Retinal pigment epithelial cell (primary cell): ENCODE results near the gene TXNRD2.

Experiments used
- DNase-seq: peaks from one replicate; pipeline ENCODE4 v3.0.0-alpha.2; 2010; ENCODE audit warnings: low read depth
- H3K4me3 ChIP-seq: 2 replicates; pipeline ENCODE4 v1.5.1; 2011; ENCODE audit warnings: mild to moderate bottlenecking, low read length, control low read depth, moderate library complexity
- TF ChIP-seq, protein P1 (sequence below): conservative IDR thresholded peaks from 2 replicates; pipeline ENCODE4 v1.5.1; 2011; ENCODE audit warnings: low read depth, low read length, control low read depth, inconsistent platforms

TXNRD2 gene

DNA sequence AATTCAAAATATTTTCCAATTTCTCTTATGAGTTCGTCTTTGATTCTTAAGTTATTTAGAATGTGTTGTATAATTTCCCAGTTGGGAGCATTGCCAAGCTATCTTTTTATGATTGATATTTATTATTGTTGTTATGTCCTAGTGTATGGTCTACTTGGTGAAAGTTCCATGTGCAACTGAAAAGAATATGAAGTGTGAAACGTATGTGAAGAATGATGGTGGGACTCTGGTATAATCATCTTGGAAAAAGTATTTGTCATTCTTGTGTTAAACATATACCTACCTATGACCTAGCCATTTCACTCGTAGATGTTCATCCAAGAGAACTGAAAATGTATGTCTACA, 75.0 kb downstream of the TXNRD2 start:
- no peak overlapping the region for H3K4me3 ChIP-seq
- DNase-seq: no peak
- TF ChIP-seq, protein P1, sequence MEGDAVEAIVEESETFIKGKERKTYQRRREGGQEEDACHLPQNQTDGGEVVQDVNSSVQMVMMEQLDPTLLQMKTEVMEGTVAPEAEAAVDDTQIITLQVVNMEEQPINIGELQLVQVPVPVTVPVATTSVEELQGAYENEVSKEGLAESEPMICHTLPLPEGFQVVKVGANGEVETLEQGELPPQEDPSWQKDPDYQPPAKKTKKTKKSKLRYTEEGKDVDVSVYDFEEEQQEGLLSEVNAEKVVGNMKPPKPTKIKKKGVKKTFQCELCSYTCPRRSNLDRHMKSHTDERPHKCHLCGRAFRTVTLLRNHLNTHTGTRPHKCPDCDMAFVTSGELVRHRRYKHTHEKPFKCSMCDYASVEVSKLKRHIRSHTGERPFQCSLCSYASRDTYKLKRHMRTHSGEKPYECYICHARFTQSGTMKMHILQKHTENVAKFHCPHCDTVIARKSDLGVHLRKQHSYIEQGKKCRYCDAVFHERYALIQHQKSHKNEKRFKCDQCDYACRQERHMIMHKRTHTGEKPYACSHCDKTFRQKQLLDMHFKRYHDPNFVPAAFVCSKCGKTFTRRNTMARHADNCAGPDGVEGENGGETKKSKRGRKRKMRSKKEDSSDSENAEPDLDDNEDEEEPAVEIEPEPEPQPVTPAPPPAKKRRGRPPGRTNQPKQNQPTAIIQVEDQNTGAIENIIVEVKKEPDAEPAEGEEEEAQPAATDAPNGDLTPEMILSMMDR: no peak

DNA sequence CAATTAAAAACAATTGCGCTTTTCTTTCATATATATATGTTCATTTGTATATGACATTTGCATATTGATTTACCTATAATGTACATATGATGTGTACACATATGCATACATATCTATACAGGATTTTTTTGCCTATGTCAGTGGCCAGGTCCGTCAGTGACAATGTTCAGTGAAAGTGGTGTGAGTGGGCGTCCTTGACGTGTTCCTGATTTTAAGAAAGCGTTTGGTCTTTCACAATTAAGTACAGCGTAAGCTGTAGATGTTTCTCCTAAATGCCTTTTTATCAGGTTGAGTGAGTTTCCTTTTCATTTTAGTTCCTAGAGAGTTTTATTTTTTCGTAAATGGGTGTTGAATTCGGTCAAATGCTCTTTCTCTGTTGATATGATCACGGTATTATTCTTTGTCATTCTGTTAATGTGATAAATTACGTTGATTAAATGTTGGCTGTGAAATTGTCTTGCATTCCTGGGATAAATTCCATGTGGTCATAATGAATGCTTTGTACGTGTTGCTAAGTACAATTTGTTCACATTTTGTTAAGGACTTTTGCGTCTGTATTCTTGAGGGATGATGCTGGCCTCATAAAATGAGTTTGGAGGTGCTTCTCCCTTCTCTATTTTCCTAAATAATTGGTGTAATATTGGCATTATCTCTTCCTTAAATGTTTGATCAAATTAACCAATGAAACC, 76.3 kb downstream of the TXNRD2 start:
- no peak overlapping the region for H3K4me3 ChIP-seq
- DNase-seq: no peak
- TF ChIP-seq, protein P1: no peak

DNA sequence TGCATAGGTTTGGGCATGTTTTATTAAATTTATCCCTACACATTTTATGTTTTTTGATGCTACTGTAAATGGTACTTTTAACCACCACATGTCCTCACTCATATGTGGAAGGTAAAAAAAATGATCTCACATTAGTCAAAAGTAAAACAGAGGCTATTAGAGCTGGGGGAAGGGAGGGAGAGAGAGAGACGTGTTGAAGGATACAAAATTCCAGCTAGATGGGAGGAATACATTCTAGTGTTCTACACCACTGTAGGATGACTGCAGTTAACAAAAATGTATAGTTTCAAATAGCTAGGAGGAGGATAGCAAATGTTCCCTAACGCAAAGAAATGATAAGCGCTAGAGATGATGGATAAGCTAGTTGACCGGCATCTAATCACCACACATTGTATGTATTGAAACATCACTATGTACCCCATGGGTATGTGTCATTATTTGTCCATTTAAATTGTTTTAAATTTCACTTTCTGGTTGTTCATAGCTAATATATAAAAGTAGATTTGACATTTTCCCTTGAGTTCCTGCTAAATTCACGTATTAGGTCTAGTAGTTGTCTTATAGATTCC, 77.0 kb downstream of the TXNRD2 start:
- TF ChIP-seq, protein P1: no peak
- no peak for DNase-seq
- H3K4me3 ChIP-seq: no peak overlapping the region

DNA sequence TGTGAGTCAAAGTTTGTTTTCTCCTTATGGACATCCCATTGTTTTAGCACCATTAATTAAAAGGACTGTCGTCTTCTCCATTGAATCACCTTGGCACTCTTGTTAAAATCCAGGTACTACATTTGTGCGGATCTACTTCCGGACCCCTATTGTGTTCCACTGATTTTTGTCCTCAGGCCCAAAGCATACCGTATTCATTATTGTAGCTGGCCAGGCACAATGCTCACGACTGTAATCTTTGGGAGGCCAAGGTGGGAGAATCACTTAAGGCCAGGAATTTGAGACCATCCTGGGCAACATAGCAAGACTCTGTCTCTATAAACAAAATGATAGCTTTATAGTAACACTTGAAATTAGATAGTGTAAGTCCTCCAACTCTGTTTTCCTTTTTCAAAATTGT, 78.0 kb downstream of the TXNRD2 start:
- H3K4me3 ChIP-seq: no peak overlapping the region
- DNase-seq: no peak
- TF ChIP-seq, protein P1: no peak

DNA sequence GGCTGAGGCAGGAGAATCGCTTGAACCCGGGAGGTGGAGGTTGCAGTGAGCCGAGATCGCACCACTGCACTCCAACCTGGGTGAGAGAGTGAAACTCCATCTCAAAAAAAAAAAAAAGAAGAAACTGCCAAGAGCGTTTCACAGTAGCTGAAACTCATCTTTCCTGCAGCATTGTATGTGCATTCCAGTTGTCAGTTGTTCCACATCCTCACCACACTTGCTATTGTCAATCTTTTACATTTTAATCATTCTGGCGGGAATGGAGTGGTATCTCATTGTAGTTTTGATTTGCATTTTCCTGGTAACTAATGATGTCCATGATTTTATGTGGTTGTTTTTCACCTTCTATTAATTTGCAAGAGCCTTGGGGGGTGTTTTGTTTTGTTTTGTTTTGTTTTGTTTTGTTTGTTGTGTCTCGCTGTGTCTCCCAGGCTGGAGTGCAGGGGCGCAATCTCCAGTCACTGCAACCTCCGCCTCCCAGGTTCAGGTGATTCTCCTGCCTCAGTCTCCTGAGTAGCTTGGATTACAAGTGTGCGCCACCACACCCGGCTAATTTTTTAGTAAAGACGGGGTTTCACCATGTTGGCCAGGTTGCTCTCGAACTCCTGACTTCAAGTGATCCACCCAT, 78.9 kb downstream of the TXNRD2 start:
- no peak overlapping the region for H3K4me3 ChIP-seq
- TF ChIP-seq, protein P1: no peak
- DNase-seq: no peak

DNA sequence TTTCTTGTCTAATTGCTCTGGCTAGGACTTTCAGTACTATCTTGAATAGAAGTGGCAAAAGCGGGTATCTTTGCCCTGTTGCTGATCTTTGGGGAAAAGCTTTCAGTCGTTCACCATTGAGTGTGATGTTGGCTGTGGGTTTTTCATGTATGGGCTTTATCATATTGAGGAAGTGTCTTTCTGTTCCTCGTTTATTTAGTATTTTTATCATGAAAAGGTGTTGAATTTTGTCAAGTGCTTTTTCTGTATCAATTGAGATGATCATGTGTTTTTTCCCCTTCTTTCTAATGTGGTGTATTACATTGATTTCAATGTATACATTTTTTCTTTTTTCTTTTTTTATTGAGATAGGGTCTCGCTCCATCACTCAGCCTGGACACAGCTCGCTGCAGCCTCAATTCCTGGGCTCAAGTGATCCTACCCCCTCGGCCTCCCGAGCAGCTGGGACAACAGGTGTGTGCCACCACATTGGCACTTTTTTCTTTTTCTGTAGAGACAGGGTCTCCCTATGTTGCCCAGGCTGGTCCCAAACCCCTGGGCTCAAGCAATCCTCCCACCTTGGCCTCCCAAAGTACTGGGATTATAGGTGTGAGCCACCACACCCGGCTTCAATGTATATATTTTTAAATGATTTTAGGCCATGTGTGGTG, 81.6 kb downstream of the TXNRD2 start:
- H3K4me3 ChIP-seq: no peak overlapping the region
- no peak for DNase-seq
- TF ChIP-seq, protein P1: no peak

DNA sequence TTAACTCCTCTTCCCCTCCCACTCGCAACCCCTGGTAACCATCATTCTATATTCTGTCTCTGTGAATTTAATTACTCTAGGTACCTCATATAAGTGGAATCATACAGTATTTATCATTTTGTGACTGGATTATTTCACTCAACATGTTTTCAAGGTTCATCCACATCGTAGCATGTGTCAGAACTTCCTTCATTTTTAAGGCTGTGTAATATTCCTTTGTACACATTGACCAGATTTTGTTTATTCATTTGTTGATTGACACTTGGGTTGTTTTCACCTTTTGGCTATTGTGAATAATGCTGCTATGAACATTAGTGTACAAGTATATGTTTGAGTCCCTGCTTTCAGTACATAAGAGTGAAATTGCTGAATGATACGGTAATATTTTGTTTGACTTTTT, 84.2 kb downstream of the TXNRD2 start:
- DNase-seq: no peak
- H3K4me3 ChIP-seq: no peak overlapping the region
- TF ChIP-seq, protein P1: no peak
